GM18519 (cell line): ENCODE measurements around the gene NDUFS6.
"Not testable (repeated sequence)": the region's sequence is repeated elsewhere in the genome, so short reads cannot be mapped to it uniquely, and the experiment has no call there.

Experiments
- ATAC-seq: cut with Tn5 transposase; IDR thresholded peaks from one replicate; pipeline ENCODE4 v1.9.1; 2021; ENCODE audit warnings: mild to moderate bottlenecking, moderate library complexity; ENCODE audit not compliant: unreplicated experiment, low FRiP score

The NDUFS6 gene

DNA sequence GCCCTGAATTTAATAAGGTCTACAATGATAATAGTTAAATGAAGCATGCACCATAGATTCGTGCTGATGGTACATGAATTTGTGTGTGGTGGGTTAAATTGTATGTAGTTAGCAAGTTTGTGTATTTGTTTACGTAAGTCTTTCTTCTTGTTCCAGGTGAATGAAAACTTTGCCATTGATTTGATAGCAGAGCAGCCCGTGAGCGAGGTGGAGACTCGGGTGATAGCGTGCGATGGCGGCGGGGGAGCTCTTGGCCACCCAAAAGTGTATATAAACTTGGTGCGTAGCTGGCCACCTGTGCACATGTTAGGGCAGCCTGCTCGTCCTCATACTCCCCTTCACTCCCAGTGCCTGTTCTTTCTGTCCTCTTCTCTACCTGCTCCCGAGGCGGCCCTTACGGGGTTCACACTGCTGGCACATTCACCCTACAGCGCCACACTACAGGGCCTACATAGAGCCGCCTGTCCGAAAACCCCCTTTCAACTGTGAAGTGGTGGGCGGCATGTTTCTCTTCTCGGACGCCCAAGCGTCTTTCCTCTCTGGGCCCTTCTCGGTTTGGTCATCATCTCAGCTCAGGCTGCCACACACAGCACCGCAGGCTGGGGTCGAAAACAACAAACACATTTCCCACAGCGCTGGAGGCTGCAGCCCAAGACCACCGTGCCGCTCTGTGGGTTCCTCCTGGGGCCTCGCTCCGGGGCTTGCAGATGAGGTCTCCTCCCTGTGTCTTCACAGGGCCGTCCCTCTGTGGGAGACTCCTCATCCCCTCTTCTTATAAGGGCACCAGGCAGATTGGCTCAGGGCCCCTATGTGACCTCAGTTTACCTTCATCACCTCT lies 13.2 kb downstream of the NDUFS6 start:
- no peak for ATAC-seq

DNA sequence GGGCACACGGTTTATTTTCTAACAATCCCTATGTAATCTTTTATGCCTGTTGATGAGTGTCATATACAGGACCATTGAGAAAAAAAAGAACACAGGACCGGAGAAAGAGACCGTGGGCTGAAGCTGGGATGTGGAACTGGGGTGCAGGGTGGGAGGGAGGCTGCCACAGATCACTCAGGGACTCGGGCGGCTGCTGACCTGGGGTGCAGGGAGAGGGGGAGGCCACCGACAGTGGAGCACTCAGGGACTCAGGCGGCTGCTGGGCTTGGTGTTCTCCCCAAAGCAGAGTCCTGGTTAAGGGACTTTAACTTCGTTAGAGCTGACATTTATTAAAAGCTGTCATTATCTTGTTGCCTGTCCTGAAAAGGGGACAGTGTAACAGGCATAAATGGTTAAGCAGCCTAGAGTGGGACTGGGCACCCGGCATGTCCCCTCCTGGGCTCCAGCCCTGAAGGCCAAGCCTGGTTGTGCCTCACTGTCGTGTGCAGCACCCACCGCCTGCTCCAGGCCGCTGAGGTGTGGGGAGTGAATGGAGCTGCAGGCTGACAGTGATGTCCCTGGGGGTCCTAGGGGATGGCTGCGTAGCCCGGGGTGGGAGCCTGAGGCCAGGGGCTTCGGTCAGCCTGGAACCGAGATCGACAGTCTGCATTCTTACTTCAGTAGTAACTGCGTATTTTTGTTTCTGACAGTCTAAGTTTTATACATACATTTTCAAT lies 14.0 kb downstream of the NDUFS6 start:
- ATAC-seq = no peak

DNA sequence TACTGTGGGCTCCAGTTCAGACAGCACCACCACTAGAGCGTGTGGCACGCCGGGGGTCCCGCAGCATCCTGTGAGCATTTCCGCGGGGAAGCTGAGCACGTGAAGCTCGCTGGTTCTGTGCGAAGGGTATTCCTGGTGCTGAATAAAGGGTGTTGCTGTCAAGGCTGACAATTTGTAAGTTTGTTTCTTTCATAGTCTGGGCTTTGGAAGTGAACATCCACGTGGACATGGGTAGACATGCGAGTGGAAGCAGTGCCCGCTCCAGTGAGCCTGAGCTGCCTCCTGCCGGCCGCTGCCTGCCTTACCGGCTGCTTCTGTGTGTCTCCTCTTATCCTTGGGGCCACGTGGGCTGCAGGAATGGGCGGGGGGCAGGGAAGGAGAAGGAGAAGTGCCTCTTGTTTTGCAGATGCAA lies 14.7 kb downstream of the NDUFS6 start:
- ATAC-seq = no peak

DNA sequence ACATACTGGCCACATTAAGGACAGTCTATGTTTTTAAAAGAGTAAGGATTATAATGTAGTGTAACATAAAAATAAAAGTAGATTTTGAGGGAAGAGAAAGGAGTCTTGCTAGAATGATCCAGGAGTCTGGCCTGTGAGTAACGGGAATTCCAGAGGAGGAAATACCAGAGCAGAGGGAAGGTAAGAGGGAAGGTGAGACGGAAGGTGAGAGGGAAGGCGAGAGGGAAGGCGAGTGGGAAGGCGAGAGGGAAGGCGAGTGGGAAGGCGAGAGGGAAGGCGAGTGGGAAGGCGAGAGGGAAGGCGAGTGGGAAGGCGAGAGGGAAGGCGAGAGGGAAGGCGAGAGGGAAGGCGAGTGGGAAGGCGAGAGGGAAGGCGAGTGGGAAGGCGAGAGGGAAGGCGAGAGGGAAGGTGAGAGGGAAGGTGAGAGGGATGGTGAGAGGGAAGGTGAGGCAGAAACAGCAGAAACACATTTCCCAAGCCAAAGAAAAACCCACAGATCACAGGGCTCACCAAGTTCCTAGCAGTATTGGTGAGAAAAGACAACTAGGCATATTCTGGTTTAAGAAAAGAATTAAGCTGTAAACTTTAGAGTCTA lies 15.4 kb downstream of the NDUFS6 start:
- ATAC-seq = not testable (repeated sequence)

DNA sequence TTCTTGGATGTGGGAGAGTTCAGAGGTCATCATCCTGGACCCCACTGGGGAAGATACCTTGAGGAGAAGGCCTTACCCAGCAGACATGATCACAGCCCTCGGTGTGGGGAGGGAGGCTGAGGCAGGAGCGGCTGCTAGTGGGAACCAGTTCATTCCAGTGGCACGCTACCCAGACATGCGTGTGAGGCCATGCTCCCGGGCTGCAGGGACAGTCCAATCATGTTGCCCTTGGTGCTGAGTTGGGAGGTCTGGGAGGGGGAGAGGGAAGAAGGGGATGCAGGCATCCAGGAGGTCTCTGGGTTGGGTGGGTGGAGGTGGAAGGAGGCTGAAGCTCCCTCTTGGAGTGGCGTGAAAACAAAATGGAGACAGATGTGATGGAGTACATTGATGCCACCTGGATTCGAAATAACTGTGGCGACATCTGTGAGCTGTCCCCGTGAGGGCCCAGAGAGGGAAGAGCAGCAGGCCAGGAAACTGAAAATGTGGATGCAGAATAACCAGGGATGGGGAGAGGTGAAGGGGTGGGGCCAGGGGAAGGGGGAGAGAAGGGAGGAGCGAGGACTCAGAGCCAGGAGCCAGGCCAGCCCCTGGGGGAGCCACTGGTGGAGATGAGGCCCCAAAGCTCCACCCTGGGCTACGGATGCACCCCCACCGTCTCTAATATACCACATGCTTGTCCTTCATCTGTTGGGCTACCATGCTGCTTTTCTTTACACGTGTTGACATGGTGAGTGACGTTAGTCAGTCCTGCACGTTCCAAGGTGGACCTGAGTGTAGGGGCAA lies 16.2 kb downstream of the NDUFS6 start:
- ATAC-seq = no peak

DNA sequence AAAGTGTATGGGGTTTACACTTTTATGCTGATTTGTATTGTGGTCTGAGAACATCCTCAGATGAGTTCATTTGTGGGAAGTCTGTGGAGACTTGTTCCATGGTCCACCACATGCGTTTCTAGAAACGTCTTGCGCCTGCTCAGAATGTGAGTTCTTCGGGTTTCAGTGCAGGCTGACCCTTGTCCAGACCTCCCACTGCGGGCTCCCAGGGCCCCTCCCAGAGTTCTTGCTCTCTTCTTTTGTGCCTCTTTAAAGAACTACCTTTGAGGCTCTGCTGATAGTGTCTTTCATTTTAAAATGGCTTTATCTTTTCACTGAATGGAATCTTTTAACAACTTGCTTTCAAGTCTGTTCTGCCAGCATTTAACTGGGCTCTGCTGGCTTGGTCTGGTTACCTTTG lies 17.6 kb downstream of the NDUFS6 start:
- no peak for ATAC-seq

DNA sequence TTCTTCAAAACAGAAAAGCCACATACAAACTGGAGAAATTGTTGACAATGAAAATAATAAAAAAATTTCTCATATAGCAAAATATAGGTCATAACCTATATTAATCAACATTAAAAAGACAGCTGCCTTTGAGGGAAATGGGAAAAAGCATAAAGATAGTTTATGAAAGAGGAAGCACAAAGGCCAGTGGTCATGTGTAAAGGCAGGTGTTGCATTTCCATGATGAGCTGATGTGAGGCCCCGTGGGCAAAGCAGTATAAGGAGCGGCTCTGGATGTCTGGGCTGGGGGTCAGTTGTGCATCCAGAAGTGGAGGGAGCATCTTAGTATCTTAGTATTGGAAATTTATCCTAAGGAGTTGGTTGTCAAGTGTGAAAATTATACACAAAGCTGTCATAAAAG lies 18.3 kb downstream of the NDUFS6 start:
- ATAC-seq = no peak

DNA sequence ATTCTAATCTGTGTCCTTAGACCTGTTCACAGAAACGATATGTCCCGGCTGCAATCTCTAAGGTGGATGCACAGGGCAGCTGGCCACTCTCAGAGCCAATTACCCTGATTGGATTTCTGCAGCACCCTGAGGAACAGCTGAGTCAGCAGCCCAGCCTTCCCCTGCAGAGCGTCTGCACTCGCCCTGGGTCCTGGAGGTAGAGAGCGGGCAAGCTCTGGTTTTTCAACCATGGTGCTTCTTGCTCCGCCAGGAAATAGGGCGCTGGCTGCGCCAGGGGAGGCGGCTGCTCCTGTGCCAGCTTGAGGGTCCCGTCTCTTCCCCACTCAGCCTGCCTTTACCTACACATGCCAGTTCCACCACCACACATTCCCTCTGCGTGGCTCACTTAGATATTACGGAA lies 19.2 kb downstream of the NDUFS6 start:
- ATAC-seq = no peak

DNA sequence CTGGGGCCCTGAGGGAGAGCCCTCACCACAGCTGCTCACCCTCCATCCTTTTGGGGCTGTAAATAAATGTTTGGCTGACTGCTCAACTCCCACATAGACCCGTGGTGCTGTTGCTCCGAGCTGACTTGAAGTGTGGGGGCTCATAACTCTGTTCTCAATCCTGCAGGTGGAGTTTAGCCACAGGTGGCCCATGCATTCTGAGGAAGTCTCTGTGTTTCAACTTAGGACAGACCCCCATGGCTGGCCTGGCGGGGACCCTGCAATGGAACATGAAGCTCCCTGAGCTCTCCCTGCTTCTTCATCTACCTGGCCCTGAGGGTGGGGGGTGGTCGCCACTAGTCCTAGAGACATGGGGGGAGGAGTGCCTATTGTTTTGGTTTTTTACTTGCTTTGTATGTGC lies 19.7 kb downstream of the NDUFS6 start:
- ATAC-seq = no peak

DNA sequence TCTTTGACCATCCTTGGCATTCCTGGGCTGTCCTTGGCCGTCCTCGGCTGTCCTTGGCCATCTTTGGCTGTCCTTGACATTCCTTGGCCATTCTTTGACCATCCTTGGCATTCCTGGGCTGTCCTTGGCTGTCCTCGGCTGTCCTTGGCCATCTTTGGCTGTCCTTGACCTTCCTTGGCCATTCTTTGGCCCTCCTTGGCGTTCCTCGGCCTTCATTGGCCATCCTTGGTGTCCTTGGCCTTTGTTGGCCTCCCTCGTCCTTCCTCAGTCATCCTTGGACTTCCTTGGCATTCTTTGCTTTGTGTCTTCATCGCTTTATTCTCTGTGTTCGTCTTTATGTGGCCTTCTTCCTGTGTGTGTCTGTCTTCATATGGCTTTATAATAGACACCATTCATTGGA lies 20.7 kb downstream of the NDUFS6 start:
- ATAC-seq = no peak

DNA sequence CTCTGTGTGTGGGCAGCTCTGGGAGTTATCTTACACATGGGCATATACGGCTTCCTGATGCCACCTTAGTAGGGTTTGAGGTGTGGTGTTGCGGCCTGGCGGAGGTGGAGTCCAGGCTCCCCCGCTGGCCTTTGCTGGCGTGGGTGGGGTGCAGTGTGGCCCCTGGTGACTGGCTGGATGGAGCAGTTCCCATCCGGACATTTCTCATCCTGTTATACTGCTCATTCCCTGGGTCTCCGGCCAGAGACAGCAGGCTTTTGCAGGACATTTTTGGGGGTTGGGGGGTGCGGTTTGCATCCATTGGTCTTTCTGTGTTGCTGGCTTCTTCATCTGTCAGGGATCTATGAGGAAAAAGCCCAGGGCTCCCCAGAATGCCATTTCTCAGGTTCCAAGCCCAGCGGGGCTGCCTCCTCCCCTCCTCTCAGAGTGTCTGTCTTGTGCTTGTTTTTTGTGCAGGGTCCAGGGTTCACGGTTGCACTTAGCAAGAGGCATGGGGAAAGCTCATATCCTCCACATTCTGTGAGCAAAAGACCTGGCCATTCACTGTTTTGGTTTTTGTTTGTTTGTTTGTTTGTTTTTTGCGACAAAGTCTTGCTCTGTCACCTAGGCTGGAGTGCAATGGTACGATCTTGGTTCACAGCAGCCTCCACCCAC lies 22.3 kb downstream of the NDUFS6 start:
- no peak for ATAC-seq

DNA sequence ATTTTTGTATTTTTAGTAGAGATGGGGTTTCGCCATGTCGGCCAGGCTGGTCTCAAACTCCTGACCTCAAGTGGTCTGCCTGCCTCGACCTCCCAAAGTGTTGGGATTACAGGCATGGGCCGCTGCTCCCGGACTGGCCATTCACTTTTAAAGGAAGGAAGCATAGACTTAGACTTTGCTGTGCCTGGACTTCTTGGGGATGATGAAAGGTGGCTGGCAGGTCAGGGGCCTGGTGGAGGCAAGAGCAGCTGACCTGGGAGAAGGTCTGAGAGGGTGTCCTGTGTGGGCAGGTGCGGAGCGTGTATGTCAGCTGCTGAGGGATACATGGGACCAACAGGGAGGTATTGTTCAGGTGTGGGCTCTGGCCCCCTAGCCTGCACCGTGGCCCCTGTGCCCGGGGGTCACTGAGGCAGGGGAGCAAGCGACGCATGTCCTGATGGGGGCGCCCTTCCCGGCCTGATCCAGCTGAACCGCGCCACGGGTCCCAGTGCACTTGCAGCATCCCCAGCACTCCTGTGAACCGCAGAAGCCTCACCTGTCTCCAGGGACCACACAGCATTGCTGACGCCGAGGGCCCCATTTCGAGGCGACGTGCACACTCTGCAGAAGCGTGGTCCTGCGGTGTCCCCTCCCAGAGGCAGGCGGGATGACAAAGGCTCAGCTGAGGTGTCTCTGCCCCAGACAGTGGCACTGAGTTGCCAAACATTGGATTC lies 23.1 kb downstream of the NDUFS6 start:
- no peak for ATAC-seq

DNA sequence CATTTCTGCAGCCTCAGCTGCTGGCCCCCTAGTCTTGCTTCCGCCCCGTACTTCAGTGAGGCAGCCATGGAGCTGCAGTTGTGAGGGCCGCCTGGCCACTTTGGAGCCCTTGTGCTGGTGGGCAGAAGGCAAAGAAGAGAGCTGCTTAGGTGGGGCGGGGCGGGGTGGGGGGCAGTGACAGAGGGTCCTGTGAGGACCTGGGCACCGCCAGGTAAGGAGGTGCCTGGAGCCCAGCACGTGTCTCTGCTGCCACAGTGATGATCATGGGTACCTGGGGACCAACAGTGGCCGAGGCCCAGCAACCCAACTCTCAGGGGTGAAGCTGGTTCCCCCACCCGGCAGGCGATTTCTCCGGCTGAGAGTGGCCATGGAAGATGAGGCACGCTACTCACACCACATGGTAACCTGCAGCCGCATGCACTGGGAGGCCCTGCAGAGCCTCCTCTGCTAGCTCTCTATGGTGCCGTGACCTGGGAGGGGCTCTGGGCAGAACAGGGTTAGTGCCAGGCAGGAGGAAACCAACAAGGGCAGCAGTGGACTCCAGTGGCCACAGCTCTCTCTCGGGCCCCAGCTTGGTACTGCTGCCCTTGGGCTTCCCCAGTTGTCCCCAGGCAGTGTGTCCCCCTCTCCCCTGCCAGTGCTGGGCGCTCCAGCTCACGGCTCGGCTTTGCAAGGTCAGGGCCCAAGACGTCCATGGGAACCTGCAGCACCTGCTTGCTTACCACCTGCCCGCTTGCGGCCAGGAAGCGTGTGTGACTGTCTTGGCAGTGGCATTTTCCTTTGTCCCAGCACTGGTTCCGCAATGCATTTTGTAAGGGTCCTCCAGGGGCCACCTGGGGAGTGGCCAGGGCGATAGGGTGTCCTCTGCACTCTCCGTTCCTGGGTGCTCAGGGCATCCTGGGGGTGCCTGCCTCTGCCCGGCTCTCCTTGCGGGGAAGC lies 24.0 kb downstream of the NDUFS6 start:
- ATAC-seq = no peak

DNA sequence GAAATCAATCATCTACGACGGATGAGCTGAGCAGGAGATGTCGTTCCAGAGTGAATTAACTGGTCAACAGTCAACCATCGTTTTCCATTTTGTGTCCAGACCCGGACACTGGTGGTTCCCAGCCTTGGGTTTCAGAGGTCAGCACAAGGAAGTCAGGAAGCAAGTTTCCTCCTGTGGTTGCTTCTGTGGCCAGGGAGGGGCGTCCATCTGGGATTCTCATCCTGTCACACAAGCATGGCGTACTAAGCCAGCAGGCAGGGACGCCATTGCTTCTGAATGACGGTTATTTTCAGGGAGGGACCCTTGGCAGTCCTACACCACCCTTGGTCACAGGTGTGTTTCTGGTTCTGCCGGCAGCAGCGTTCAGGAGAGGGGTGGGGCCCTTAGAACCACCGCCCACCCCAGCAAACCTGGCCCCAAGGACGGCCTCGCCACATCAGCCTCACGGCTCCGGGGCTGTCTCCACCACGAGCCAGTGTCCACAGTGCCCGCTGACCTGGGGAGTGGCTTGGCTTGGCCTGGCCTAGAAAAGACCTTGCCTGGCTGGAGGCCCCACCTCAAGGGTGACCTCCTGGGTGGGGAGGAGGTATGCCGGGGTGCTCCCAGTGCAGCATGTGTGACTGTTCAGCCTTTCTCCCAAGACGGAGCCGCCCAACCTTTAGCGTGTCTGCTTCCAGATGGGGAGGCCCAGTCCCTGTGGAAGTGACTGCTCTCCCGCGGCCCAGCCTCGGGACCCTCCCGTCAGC lies 25.2 kb downstream of the NDUFS6 start:
- no peak for ATAC-seq

DNA sequence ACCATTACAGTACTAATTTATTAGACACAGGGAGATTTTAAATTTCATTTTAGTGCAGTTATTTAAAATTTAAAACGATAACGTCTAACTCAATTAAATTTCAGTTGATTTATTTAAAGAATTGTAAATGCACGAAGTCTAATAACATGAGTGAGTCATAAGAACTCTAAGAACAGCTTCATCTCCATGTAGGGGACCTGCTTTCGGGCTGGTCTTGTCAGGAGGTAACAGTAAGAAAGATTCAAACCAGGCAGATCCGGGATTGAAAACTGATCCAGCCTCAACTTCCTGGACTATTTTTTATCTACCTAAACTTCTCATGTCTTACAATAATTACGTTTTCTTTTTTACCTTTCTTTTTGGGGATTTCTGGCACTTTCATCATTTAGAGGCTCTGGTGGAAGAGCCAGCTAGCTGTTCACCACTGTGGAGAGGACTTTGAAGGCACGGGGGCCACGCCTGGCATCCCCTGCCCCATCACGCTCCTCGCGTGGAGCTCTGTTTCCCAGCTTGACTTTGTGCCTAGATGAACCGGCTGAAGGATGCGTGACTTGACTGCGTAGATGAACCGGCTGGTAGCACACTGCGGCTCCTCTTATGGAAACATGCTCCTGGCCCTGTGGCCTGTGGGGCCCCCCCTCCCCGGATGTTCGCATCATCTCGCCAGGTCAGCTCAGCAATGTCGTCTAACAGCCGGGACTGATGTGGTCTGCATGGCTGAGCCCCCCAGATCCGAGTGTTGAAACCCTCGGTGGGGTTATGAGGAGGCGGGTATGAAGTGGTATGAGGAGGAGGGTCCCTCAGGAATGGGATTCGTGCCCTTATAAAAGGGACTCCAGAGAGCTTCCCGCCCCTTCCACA lies 26.0 kb downstream of the NDUFS6 start:
- ATAC-seq = no peak

DNA sequence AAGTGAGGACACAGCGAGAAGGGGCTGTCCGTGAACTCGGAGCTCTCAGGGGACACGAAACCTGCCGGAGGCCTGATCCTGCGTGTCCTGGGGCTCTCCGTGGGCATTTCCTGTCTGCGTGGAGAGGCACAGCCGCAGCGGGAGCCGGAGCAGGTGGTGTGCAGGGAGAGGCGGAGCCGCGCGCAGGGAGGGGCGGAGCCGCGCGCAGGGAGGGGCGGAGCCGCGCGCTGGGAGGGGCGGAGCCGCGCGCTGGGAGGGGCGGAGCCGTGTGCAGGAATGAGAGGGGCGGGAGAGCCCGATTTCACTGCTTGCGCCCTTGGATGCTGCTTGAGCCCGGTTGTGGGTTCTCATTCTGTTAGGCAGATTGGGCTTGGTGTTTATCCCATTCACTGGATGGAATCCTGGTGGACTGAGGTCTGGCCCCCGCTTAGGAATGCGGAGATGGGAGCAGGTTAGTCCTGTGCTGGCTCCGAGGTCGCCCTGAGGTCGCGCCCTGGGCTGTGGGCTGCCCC lies 26.7 kb downstream of the NDUFS6 start:
- ATAC-seq = peak; percentile 78
